Endothelial cell of hepatic sinusoid (primary cell): ENCODE results near the gene TBC1D2B.
"Not testable (repeated sequence)": the region's sequence is repeated elsewhere in the genome, so short reads cannot be mapped to it uniquely, and the experiment has no call there.

Source experiments
- in situ Hi-C: cut with HindIII; loops from 2 replicates; pipeline ENCODE4 v1.10.0; 2017; ENCODE audit warnings: low sequenced_read_pairs

Gene TBC1D2B

DNA sequence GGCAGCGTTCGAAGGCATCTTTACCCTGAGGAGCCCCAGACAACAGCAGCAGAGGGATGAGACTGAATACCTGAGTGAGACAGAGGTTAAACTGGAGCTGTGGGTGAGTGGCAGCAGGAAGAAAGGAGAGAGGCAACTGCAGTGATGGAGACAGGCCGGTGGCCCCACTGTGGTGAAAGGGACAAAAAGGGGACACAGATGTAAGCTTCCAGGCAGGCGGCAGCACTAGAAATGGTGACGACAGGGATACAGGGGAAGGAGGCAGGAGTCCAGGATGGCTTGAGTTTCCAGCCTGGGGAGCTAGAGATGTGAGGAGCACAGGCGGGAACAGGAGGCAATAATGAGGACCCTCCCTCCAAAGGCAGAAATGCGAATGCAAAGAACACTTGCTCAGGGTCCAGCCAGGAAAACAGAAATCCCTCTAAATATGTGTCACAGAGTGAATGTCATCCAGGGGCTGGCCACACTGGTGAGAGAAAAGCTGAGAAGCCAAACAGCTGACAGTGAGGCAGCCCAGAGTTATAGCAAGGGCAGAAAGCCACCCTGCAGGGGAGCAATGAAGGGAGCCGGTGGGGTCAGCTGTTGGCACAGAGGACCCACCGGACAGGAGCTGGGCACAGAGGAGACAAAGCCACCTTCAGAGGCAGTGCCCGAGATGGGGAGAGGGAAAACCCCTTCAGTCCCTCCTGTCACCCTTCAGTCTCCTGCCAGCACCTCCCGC is 70.1 kb downstream of the TBC1D2B start:
- in situ Hi-C loops, result no loop called here

DNA sequence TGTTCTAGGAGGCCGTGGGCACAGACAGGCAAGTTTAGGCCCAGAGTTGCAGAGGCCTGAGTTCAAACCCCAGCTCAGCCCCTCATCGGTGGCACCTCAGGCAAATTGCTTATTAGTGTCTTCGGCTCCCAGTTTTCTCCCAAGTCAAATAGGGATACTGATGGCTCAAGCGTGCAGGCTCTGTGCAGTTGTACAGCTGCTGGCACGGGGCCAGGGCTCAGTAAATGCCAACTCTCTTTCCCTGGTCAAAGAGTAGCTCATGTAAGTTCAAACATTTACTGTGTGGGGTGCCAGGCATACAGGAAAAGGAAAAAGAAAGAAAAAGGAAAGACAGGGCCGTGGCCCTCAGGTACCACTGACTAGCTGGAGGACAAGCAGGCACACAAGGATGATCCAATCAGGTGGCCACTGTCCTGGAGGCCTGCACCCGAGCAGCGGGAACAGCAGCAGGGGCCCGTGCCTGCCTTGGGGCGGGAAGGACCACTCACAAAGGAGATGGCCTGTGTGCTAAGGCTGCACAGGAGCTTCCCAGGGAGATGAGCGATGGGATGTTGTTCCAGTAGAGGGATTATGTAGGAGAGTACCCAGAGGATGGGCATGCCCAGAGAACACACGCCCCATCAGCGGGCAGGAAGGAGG is 70.8 kb downstream of the TBC1D2B start:
- in situ Hi-C loops, result no loop called here

DNA sequence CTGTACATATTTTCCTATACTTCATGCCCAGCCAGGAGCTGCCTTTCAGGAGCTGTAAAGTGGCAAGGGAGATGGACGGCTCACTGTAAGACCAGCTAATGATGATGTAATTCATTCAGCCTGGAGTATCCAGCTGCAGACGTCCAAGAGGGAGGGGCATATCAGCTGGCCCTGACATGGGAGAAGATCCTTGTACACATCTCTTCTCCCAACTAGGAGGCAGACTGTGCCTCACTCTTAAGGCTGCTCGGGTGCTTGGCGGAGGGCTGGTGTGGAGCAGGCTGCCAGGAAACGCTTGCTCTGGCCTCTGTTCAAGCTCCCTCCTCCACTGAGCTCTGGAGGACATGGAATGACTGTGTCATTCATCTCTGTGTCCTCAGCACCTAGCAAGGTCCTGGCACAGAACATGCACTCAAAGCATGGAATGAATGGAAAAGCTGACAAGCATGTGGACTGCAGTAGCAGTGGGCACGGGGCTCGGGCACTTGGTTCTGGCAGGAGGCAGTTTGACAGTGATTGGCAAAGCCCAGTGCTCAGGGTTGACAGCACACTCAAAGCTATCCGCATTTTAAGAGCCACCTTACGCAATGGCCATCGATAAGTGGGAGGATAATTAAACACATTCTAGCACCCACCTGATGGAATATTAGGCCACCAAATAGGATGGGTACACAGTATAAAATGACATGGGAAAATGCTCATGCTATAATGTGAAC is 72.4 kb downstream of the TBC1D2B start:
- in situ Hi-C loops, result no loop called here

DNA sequence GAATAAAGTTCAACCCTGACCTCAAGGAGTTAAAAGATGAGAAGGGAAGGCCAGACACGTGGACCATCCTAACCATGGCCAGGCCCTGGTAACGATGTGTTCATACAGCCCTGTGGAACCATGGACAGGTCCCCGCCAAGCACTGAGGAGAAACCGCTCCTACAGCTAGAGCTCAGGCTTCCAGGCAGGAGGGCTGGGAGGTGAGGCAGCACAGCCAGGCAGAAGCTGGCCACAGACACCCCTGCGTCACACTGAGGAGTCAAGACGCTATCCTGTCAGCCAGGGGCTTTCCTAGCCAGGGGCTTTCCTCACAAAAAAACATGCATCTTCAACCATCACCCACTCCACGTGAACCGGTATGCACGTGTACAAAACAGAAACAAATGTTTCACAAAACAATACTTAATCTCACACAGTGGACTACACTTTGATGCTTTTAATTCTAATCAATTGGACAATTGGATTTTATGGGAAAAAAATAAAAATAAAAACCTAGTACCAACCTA is 73.2 kb downstream of the TBC1D2B start:
- in situ Hi-C loops, result no loop called here

DNA sequence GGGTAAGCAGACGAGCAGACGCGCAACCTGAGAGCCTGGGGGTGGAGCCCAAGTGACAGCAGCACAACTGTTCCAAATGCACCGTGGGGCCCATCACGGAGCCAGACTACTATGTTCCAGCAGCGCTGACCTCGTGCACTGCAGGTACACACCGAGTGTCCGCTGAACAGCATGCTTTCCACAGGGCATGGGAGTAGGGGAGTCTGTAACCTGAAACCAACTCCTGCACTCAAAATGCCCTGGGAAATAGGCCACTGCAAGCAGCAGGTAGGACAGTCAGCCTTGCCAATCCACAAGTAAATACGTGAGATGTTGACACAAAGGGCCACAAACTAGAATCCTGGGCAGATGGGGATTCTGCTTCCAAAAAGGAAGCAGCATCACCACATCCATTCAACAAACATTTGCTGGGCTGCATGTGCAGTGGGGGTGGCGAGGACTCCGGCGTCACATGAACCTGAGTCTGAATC is 73.9 kb downstream of the TBC1D2B start:
- in situ Hi-C loops, result no loop called here

DNA sequence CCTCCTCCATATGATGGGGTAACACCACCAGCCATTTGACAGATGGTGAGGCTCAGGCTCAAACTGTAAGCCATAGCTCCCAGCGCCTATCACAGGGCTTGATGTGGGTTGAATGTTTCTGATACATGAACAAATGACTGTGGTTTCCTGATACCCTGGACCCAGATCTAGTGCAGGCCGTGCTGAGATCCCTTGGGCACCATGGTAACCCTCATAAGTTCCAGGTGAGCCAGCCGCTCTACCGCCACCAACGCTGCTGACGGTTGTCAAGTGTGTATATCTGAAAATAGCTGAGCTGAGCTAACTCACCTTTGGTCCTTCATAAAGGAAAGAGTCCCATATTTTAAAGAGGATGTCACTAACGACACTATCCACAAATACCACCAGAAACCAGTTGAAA is 74.5 kb downstream of the TBC1D2B start:
- in situ Hi-C loops, result no loop called here

DNA sequence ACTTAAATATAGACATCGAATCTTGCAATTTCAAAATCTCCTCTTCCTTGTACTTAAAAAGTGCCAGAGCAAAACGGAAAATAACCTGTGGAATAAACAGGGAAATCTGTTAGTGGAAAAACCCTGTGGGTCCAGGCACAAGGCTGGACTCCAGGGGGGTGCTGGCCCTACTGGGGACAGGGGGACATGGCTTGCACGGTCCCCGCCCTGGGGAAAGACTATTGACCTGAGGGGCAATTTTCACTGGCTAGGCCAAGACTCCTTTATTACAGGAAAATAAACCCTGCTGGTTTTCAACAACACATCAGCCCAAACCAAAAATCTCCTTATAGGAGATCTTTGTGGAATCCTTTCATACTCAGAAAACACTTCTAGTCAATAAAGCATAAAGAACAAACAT is 75.9 kb downstream of the TBC1D2B start:
- in situ Hi-C loops, result no loop called here

DNA sequence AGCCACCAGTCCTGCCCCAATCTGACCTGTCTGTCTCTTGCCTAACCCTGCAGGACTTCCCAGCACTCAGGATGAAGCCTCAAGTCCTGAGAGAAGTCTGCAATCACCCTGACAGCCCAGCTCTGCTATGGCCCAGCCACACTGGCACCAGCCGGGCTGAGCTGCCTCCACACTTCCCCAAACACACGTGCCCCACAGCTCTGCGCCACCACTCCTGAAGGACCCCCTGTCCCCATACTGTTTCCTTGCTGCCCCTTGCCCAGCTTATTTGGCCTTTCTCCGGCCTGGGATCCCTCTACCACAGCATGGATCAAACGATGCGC is 76.6 kb downstream of the TBC1D2B start:
- in situ Hi-C loops, result no loop called here

DNA sequence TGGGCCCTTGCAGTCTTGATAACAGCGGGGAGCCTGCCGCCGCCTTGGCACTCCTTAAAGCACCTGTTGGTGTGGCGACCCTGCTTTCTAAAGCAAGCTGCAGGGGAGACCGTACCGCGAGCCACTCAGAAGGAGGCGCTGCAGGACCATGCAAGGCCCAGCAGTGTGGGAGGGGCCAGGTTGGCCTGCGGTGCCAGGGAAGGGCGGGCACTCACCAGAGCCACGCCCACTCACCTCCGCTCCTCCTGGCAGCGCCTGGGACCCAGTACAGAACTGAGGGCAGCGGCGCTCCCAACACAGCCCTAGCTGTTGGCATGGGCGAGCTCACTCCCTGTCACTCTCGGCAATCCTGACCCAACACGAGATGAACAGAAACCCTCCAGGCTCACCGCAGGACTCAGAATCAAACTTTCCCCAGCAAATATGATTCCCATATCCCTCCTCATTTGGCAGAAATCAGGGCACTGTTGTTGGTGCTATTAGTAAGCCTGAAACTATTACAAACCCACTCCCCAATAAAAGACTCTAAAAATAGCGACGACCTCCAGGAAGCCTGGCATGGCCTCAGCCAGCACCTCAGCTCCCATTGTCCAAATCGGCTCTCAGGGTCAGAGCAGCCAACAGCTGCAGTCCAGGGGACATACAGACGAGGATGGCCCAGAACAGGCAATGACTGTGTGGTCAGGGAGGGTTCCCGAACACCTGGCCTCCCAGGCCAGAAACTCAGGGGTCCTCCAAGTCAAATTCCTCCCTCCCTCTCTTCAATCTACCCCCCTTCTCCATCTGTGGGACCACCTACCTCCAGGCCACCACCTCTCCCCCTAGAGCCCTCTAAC is 77.2 kb downstream of the TBC1D2B start:
- in situ Hi-C loops, result no loop called here

DNA sequence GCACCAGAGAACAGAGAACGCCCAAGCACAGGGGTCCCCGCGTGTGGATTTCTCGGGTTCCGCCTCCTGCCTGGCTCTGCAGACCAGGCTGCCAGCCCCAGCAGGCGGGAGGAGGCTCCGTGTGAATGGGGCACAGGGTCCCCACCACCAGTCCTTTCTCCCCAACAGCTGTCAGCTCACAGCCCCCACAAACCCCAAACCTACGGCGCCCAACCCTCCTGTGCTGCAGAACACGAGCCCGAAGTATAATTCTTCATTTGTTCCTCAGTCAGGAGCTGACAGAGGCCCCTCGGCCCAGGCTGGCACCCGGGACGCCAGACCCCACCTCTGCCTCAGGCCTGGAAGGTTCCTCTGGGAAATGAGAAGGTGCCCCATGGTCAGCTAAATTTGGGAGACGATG is 78.0 kb downstream of the TBC1D2B start:
- in situ Hi-C loops, result no loop called here

DNA sequence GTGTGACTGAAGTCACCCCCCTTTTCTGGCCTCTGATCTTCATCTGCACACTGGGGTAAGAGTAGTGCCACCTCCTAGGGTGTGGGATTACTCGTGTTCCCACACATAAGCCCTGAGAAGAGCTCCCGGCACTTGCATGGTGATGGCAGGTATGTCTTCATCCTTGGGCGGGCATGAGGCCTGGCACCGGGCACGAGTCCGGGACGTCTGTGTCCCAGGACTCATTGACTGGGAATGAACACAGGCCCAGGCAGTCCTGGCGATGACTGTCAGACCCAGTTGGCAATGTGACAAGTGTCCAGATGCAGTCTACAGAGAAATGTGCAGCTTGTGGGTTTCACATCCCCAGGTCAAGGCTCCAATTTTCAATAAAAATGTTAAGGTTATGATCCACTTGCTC is 78.9 kb downstream of the TBC1D2B start:
- in situ Hi-C loops, result no loop called here

DNA sequence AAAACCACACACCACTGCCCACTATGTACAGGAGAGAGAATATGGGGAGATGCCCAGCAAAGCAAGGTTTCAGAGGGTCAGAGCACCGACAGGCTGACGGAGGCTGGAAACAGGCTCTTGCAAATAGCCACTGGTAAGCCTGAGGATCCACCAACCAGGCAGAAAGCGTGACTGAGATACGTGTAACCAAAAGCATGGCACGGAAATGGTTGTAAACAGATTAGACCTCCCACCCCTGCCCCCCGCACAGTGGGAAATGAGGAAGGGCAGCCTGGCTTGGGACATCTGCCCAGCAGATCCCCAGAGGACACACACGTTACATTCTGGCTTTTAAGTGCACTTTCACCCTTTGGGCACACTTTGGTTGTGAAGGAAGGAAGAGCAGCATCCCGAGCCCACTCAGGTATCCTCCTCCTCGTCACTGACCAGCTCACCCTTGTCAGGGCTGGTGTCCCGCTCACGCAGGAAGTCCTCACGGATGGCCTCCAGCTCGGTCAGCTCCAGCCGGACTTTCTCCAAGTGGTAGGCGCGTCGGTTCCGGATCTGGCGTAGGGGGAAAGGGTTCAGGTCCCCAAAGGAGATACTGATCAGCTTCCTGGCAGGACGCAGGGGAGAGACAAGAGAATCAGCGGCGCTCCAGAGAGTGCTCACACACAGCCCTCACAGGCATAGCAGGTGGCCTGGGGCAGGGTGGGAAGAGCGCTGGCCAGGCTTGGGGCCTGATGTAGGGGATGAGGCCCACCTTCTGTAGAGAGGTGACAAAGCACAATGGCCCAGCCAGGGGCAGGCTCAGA is 79.6 kb downstream of the TBC1D2B start:
- in situ Hi-C loops, result not testable (repeated sequence)

DNA sequence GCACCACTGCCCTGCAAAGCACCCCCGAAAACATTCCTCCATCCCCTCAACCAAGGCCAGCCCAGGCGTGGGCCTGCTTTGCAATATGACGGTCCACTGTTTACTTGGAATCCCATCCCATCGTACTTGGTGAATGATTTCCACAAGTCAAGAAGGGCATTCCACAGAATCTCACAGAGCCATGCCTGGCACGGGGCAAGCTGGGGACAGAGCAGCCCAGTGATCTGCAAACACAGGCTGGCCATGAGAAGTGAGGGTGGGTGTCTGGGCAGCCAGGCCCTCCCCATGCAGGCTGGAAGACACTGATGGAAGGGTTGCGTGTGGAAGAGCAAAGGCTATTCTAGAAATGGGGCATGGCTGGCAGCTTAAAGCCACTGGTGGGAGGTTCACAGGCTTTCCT is 80.3 kb downstream of the TBC1D2B start:
- in situ Hi-C loops, result not testable (repeated sequence)

DNA sequence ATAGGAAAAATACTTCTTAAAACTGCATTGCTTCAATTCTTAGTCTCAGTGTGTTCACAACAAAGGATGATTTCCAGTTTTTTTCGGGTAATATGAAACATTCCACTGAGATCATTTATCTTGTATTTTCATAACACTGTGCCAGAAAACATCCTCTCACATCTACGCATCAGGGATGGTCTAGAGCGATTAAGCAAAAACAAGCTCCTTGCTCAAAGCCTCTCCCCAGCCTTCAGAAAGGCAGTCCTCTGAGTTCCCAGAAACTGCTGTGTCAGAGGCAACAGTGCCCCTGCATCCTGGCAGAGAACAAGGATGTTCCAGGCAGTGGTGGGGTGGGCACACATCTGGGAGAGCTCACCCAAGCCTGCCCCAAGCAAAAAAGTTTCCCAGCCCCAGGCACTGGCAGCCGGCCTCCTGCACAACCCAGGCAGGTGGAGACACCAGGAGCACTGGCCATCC is 80.8 kb downstream of the TBC1D2B start:
- in situ Hi-C loops, result not testable (repeated sequence)

DNA sequence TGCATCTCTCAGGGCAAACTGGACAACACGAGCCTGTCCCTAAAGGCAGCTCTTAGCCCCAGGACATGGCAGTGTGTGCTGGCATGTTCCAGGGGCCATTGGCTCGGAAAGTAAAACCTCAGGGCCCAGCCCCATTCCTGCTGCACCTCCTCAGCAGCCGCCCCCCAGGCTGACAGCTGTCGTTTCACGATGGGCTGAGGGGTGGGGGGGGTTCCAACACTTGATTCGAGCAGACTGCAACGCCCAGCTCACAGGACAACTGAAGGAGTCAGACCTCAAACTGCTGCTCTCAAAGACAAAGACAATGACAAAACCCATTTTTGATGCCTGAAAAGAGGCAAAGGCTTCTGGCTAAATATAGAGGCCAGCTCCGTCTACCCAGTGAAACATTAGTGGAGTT is 81.3 kb downstream of the TBC1D2B start:
- in situ Hi-C loops, result not testable (repeated sequence)

DNA sequence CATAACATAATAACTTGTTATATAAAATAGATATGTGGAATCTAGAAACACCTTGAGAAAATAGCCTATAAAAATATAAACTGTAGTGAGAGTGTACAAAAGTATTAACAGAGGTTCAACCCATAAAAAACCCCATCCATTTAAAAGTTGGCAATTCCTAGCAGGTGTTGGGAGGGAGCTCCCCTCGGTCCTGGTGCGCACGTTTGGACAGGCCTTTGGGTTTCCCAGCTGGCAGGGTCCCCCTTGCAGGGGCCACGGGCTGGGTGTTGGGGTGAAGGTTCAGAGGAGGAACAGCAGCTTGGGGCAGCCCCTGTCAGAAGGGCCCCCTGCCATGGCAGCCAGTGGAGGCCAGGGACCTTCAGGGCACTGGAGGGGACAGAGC is 82.0 kb downstream of the TBC1D2B start:
- in situ Hi-C loops, result not testable (repeated sequence)

DNA sequence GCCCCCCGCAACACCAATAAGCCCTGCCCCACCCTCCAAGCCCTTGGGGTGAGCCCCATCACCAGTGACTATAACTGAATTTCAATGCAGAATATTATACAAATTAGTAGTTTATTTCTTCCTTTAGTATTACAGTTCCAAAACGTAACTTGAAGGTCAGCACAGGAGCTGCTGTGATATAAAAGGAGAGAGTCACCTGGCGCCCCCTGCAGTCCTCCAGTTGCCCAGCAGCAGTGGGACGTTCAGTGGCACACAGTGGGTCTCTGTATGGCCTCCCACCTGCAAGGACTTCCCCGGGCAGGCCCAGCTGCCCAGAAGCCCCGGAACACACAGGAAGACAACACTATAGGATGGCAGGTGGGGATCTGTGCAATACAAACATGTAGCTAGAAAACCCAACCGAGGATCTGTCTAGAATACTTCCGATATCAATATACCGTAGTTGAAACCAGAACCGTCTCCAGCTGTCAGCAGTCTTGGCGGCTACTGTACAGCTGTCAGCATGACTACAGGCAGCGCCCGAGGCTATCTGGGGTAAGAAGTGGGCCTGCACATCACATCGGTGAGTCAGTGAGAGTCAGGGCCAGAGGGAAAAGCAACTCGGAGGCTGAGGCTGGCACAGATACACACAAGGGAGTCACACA is 82.5 kb downstream of the TBC1D2B start:
- in situ Hi-C loops, result not testable (repeated sequence)

DNA sequence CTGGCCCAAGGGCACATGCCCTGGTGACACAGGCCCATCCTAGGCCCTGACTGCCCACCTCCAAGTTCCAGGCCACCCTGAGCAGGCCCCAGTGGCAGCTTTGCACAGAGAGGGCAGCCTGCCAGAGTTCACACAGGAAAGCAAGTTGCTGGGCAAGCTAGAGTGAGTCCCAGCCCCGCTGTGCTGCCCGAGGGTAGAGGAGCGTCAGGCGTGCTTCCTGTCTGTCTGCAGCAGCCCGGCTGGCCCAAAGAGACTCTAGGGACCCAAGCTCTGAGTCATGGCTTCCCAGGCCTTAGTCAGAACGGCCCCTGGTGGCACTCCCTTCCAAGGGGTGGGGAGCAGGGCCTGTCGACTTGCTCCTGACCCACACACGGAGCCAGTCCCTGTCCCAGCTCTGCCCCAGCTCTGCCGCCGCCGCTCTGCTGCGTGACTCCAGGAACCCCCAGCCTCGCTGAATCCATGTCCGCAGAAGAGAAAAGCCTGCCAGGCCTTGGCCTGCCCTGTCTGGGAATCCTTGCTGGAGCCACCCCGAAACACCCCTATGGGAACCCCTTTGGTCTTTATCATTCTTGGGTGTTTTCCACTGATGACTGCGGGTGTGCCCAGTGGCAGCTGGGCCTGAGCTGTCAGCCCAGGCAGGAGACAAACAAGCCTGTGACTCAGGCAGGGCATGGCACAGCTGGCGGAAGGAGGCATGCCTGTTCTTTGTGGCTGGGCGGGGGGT is 83.4 kb downstream of the TBC1D2B start:
- in situ Hi-C loops, result not testable (repeated sequence)

DNA sequence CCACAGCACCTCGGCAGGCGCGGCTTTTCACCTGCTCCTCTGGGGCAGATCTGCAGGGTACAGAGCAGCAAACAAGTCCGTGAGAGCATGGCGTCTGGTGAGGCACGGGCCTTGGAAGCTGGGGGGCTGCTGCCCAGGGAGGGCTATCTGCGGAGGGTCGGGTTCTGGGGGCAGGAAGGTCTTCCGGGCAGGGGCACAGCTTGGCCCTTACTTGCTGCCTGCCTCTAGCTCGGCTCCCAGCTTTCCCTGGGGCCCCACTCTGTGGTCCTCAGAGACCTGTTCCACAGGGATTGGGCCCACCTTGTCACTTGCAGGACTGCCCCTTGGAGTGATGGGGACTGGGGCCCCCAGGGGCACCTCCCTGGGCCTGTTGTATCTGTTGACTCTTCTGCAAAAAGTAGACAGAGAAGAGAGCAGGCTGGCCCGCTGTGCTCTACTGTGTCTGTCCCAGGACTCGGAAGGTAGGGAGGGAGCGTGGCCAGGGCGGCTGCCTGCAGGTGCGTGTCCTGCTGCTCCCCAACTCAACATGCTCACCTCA is 84.1 kb downstream of the TBC1D2B start:
- in situ Hi-C loops, result no loop called here
